IgD-negative memory B cell (primary cell): ENCODE measurements around the gene ZDHHC22. TPM values are rescaled to one million over a fixed set of nuclear protein-coding genes. Genes with fewer than 3 reads are reported as not detected.

Experiments
- H3K27ac Mint-ChIP-seq, 3 donors: one replicate each; pipeline ENCODE4 v1.8.0; 2020 to 2022; ENCODE audit warnings: mild to moderate bottlenecking in 3 of 3, mixed read lengths in 3 of 3, moderate library complexity in 1 of 3
- H3K27me3 Mint-ChIP-seq: one replicate; pipeline ENCODE4 v1.8.0; 2021; ENCODE audit warnings: mixed read lengths
- H3K36me3 Mint-ChIP-seq: one replicate; pipeline ENCODE4 v1.8.0; 2020; ENCODE audit warnings: mild to moderate bottlenecking, mixed read lengths
- H3K4me1 Mint-ChIP-seq, 3 donors: one replicate each; pipeline ENCODE4 v1.8.0; 2020 to 2022; ENCODE audit warnings: mixed read lengths in 3 of 3, mild to moderate bottlenecking in 1 of 3
- H3K4me3 Mint-ChIP-seq, 4 donors: one replicate each; pipeline ENCODE4 v1.8.0; 2020 to 2022; ENCODE audit warnings: mild to moderate bottlenecking in 4 of 4, mixed read lengths in 4 of 4, moderate library complexity in 3 of 4
- H3K9me3 Mint-ChIP-seq, 3 donors: one replicate each; pipeline ENCODE4 v1.8.0; 2020 to 2021; ENCODE audit warnings: mixed read lengths in 3 of 3, mild to moderate bottlenecking in 1 of 3
- polyA plus RNA-seq: library from polyadenylated mRNA; unstranded; fragments of 300-500 nt; fragmentation: Illumina TruSeq; gene quantifications from one replicate; pipeline ENCODE4 v1.2.3, GENCODE V29; 2021

Gene ZDHHC22
- polyA plus RNA-seq, 1 donor from 2014 or later = not detected

DNA sequence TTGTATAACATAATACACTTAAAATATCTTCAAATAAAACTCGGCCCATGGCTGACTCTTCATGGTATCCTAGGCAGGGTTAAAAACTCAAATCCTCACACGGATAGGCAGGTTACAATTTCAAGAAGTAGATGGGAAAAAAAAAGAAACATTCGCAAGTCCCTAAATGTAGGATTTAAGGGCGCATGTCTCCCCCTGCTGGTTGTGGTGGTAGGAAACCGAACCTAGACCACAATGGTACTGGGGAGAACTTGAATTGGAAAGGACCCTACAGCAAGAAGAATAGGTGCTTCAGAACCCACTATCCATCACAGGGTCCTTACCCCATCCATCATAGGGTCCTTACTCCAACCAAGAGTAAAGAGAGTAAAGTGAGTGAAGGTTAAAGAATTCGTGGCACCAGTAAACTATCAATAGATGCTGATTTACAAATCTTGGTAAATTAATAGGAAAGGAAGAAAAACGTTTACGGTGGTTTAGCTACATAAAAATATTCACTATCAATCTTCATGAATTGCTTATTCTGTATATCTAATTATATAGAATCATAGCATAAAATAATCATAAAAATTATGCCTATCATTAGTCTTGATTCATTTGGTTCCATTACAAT lies 46.8 kb downstream of the ZDHHC22 start:
- H3K27me3 Mint-ChIP-seq = no peaks in the 10 kb centered on the region
- peaks cover 3% of the 10 kb centered on the region for H3K36me3 Mint-ChIP-seq
- peaks cover 0 to 11% (median 3%) of the 10 kb centered on the region in 3 donors for H3K9me3 Mint-ChIP-seq
- peaks cover 22 to 27% (median 23%) of the 10 kb centered on the region in 3 donors for H3K4me1 Mint-ChIP-seq
- H3K4me3 Mint-ChIP-seq = peak overlapping the region in 1 of 4 donors; percentile 78
- peak overlapping the region in 2 of 3 donors; percentile 19 to 75 for H3K27ac Mint-ChIP-seq

DNA sequence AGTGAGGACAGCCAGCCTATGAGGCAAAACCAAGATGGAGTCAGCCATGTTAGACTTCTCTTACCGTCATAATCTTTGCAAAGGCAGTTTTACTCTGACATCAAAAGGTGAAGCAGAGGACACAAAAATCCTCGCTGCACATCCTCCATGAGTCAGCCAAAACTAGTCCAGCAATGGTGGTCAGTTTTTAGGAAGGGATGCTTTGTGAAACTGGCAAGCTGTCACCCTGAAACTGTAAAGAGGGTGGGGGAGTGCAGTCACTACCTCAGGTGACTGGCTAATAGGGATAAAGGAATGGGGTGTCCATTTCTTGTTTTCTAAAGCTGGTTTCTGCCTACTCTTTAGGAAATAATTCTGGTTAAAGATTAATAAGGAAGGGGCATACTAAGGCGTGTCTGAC lies 48.9 kb downstream of the ZDHHC22 start:
- H3K27ac Mint-ChIP-seq = no peak overlapping the region
- no peak overlapping the region for H3K4me3 Mint-ChIP-seq
- H3K9me3 Mint-ChIP-seq = peaks cover 0 to 11% (median 3%) of the 10 kb centered on the region in 3 donors
- H3K36me3 Mint-ChIP-seq = peaks cover 5% of the 10 kb centered on the region
- peaks cover 10 to 14% (median 13%) of the 10 kb centered on the region in 3 donors for H3K4me1 Mint-ChIP-seq
- H3K27me3 Mint-ChIP-seq = no peaks in the 10 kb centered on the region

DNA sequence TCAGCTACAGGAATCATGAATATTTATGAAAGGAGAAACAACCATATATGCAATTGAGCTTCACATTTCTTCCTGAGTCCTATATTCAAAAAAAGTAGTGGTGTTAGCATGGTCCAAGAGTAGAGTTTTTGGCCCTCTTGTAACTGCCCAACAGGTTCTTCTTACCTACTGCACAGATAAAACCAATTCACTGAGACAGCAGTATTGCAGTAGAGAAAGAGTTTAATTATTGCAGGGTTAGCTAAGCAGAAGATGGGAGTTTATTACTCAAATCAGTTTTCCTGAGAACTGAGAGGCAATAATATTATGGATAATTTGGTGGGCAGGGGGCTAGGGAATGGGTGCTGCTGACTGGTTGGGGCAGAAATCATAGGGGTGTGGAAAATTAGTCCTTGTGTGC lies 50.1 kb downstream of the ZDHHC22 start:
- Mint-ChIP-seq H3K9me3 (peaks cover 0 to 11% (median 3%) of the 10 kb centered on the region in 3 donors), H3K36me3 (peaks cover 3% of the 10 kb centered on the region), H3K27me3 (no peaks in the 10 kb centered on the region), H3K4me3 (no peak overlapping the region), H3K4me1 (peaks cover 7 to 12% (median 12%) of the 10 kb centered on the region in 3 donors), H3K27ac (no peak overlapping the region)

DNA sequence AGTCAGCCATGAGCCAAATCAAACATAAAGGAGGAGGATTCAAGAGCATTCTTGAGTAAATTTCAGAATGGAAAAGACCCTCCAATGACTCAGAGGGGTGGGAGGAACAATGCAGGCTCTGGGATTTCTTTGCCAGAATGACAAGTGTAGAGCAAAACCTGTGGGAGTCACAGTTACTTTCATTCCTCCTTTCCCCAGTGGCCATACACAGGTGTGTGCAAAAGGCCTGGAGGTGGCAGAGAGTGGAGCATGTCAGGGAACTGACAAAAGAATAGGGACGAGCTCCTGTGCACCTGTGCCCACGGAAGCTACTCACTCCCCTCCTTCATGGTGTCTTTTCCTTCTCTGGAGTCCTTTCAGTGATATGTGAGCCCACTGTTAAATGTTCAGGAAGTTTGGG lies 52.9 kb downstream of the ZDHHC22 start:
- Mint-ChIP-seq H3K27ac (no peak overlapping the region), H3K4me1 (peaks cover 12 to 17% (median 13%) of the 10 kb centered on the region in 3 donors), H3K4me3 (no peak overlapping the region), H3K9me3 (peaks cover 0 to 11% (median 3%) of the 10 kb centered on the region in 3 donors), H3K27me3 (peaks cover 5% of the 10 kb centered on the region), H3K36me3 (peaks cover 3% of the 10 kb centered on the region)

DNA sequence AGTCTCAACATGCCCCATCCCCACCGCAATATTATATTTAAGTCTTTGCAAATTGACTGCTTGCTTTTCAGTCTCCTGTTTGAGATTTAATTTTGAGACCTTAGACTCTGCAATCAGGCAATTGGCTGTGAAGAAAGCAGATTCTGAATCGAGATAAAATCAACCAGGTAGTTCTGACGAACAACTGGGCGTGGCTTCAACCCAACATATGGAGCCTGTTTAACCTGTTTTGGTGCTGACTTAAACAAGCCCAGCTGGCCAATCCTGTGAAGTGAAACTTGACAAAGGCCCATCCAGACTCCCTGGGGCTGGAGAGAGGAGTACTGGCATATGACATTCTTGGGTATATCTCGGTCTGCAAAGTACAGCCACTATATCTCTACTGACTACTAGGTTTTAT lies 53.4 kb downstream of the ZDHHC22 start:
- peak overlapping the region in 1 of 3 donors; percentile 78 for H3K27ac Mint-ChIP-seq
- peaks cover 5% of the 10 kb centered on the region for H3K27me3 Mint-ChIP-seq
- peaks cover 0 to 11% (median 3%) of the 10 kb centered on the region in 3 donors for H3K9me3 Mint-ChIP-seq
- H3K4me1 Mint-ChIP-seq = peaks cover 12 to 19% (median 13%) of the 10 kb centered on the region in 3 donors
- H3K36me3 Mint-ChIP-seq = peaks cover 3% of the 10 kb centered on the region
- H3K4me3 Mint-ChIP-seq = no peak overlapping the region

DNA sequence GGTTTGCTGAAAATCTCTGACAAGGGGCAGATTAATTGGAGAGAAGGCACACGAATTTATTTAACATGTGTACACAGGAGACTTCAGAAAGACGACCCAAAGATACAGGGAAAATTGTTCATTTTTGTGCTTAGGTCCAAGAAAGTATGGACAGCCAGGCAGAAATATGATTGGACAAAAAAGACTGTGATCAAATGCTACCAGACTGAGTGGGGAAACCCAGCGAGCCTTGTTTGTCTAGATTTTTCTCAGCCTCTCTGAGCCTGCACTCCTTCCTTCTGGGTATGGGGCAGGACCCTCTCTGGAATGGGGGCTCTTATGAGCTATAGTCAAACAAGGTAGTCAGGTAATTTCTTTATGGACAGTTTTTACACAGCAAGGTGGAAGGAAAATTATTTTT lies 54.0 kb downstream of the ZDHHC22 start:
- Mint-ChIP-seq H3K4me3 (no peak overlapping the region), H3K9me3 (peaks cover 0 to 11% (median 3%) of the 10 kb centered on the region in 3 donors), H3K36me3 (peaks cover 3% of the 10 kb centered on the region), H3K27me3 (peaks cover 5% of the 10 kb centered on the region), H3K4me1 (peaks cover 12 to 25% (median 16%) of the 10 kb centered on the region in 3 donors), H3K27ac (peak overlapping the region in 1 of 3 donors; percentile 78)

DNA sequence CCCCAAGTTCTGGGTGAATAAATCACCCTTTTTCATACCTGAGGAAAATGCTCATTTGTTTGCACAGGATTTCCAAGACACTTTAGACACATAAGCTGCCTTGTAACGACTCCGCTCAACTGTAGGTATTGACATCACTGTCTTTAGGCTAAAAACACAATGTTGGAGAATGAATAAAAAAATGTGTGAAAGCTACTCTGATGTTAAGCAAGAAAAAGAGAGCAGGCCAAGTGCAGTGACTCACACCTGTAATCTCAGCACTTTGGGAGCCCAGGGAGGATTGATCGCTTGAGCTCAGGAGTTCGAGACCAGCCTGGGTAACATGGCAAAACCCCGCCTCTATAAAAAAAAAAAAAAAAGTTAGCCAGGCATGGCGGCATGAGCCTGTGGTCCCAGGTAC lies 54.6 kb downstream of the ZDHHC22 start:
- peaks cover 5% of the 10 kb centered on the region for H3K27me3 Mint-ChIP-seq
- peak overlapping the region in 2 of 3 donors; percentile 57 to 91 for H3K27ac Mint-ChIP-seq
- peak overlapping the region in 1 of 4 donors; percentile 14 for H3K4me3 Mint-ChIP-seq
- peaks cover 0 to 11% (median 3%) of the 10 kb centered on the region in 3 donors for H3K9me3 Mint-ChIP-seq
- peaks cover 3% of the 10 kb centered on the region for H3K36me3 Mint-ChIP-seq
- peaks cover 17 to 31% (median 22%) of the 10 kb centered on the region in 3 donors for H3K4me1 Mint-ChIP-seq

DNA sequence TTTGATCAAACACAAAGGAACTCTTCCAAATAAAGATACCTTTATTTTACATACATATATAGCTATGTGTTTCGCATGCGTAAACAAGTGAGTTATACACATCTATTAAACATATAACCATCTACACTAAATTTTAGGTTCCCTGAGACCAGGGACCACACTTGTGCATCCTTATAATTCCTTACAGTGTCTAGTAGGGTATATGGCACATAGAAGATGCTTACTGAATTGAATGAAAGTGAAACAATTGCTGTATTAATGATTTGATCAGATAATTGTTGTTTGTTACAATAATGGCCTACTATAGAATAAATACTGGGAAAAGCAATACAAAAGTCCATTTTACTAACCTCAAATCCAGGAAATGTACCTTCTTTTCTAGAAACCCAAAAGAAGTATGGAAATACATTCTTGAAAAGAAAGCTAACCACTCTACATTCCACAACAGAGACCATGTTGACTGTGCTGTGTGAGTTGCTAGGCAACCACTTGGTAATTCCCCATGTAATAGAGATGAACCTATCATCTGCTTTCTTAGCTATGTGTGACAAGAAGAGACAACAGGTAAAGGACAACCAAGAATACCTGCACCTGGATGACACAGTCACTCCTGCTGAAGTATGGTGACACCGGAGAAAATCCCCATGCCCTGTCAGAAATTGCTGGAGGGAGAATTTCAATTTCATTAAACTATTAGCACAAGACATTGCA lies 55.4 kb downstream of the ZDHHC22 start:
- peaks cover 22 to 35% (median 29%) of the 10 kb centered on the region in 3 donors for H3K4me1 Mint-ChIP-seq
- peak overlapping the region; percentile 57 to 93 (median 90) for H3K27ac Mint-ChIP-seq
- H3K36me3 Mint-ChIP-seq = peaks cover 3% of the 10 kb centered on the region
- H3K27me3 Mint-ChIP-seq = peaks cover 5% of the 10 kb centered on the region
- peak overlapping the region in 1 of 4 donors; percentile 3 for H3K4me3 Mint-ChIP-seq
- peaks cover 0 to 4% (median 3%) of the 10 kb centered on the region in 3 donors for H3K9me3 Mint-ChIP-seq

DNA sequence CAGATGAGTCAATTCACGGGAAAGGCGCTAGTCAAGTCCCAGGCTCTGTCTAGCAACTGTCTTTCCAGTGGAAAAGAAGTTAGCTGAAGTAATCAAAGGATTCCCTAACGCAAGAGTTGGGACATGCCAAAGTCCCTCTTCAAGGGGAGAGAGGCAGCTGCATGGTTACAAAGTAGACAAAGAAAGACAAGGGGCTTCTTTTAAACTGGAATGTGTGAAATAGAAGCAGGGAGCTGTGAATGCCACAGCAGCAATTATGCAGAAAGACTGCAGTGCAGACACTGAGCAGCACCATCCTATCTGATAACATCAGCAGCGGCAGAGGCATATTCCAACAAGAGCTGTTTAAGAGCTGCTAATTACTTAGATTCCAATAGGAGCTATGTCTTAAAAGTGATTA lies 56.1 kb downstream of the ZDHHC22 start:
- Mint-ChIP-seq H3K27ac (peak overlapping the region; percentile 57 to 94 (median 93)), H3K4me1 (peaks cover 26 to 38% (median 32%) of the 10 kb centered on the region in 3 donors), H3K9me3 (no peaks in the 10 kb centered on the region), H3K4me3 (no peak overlapping the region), H3K27me3 (peaks cover 5% of the 10 kb centered on the region), H3K36me3 (peaks cover 3% of the 10 kb centered on the region)

DNA sequence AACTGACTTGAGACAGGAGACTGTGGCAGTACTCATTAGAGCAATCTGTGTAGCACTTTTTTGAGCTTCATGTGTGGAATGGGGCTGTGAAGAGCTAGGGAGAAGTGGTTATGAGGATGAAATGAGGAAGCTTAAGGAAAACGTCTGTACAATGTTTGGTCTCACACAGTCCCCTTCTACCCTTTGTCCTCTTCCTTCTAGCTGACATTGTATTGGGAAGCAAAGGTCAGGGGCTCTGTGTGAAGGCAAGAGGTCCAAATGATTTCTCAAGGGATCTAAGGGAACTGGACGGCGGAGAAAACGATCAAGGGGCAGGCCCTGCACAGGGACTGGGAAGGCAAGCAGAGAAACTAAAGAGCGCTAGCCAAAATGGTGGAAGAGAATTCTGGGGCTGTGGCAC lies 56.6 kb downstream of the ZDHHC22 start:
- Mint-ChIP-seq H3K4me1 (peaks cover 26 to 41% (median 36%) of the 10 kb centered on the region in 3 donors), H3K27me3 (peaks cover 5% of the 10 kb centered on the region), H3K27ac (peak overlapping the region; percentile 57 to 94 (median 93)), H3K4me3 (no peak overlapping the region), H3K9me3 (peaks cover 0 to 3% (median 0%) of the 10 kb centered on the region in 3 donors), H3K36me3 (peaks cover 3% of the 10 kb centered on the region)

DNA sequence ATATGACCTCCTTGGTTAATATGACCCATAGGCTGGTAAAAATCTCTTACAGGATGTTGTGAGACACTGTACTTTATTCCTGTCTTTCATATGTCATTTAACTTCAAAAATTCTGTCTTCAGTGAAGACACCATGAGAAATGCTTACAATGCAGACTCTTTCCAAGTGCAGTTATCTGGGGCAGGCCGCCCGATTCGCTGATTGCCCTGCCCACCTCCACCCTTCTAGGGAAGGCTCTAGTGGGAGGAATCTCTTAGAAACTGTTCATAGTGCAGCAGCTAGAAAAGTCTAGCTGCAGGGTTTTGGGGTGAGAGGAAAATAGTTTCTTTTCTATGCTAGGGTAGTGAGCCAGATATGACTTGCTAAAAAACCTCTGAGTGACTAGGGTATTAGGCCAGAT lies 58.5 kb downstream of the ZDHHC22 start:
- H3K36me3 Mint-ChIP-seq = peaks cover 3% of the 10 kb centered on the region
- peak overlapping the region; percentile 29 to 95 (median 81) for H3K27ac Mint-ChIP-seq
- no peak overlapping the region for H3K4me3 Mint-ChIP-seq
- H3K4me1 Mint-ChIP-seq = peaks cover 33 to 44% (median 36%) of the 10 kb centered on the region in 3 donors
- H3K9me3 Mint-ChIP-seq = peaks cover 0 to 7% (median 2%) of the 10 kb centered on the region in 3 donors
- peaks cover 5% of the 10 kb centered on the region for H3K27me3 Mint-ChIP-seq

DNA sequence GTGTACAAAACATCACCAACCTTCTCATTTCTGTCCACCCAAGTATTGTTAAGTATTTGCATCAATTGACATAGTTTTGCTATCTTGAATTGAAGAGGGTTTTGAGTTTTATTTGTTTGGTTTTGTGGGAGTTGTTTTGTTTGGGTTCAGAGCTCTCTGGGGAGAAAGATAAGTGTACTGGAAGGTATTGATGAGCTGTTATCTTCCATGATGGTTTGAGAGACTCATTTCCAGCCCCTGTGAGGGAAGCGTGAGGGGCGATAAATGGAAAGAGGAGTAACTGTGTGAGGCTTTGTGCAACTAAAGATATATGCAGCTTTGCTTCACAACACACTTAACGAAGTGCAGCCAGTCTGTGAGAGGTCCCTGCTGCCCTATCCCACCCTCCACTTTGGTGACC lies 59.2 kb downstream of the ZDHHC22 start:
- Mint-ChIP-seq H3K27ac (peak overlapping the region; percentile 81 to 95 (median 91)), H3K27me3 (peaks cover 5% of the 10 kb centered on the region)

More for the DNA sequence above, 59.2 kb downstream of the ZDHHC22 start:
- Mint-ChIP-seq H3K36me3 (no peaks in the 10 kb centered on the region), H3K4me3 (peak overlapping the region in 2 of 4 donors; percentile 77 to 79), H3K9me3 (peaks cover 0 to 7% (median 2%) of the 10 kb centered on the region in 3 donors), H3K4me1 (peaks cover 33 to 44% (median 33%) of the 10 kb centered on the region in 3 donors)
